GM21360 (cell line): ENCODE data around the gene MAT1A.

Experiments used
- ATAC-seq: cut with Tn5 transposase; IDR thresholded peaks from one replicate; pipeline ENCODE4 v1.9.1; 2021; ENCODE audit warnings: mild to moderate bottlenecking, moderate library complexity; ENCODE audit not compliant: unreplicated experiment

Gene MAT1A

GRCh38 chr10:80283119-80283518 lies 6.3 kb downstream of the MAT1A start:
- ATAC-seq, result no peak

GRCh38 chr10:80281784-80282765 lies 7.4 kb downstream of the MAT1A start:
- ATAC-seq, result no peak

GRCh38 chr10:80281292-80281691 lies 8.2 kb downstream of the MAT1A start:
- no peak for ATAC-seq

GRCh38 chr10:80280071-80280800 lies 9.2 kb downstream of the MAT1A start:
- ATAC-seq, result no peak

- ATAC-seq, result no peak
Observed at GRCh38 chr10:80279146-80279545, 10.3 kb downstream of the MAT1A start.

- no peak for ATAC-seq
Observed at GRCh38 chr10:80278480-80278879, 11.0 kb downstream of the MAT1A start.

- no peak for ATAC-seq
Observed at GRCh38 chr10:80277567-80278250, 11.7 kb downstream of the MAT1A start.

- no peak for ATAC-seq
Observed at GRCh38 chr10:80277016-80277415, 12.4 kb downstream of the MAT1A start.

GRCh38 chr10:80276335-80276734 lies 13.1 kb downstream of the MAT1A start:
- no peak for ATAC-seq

GRCh38 chr10:80275756-80276155 lies 13.7 kb downstream of the MAT1A start:
- no peak for ATAC-seq

- no peak for ATAC-seq
Observed at GRCh38 chr10:80275135-80275498, 14.3 kb downstream of the MAT1A start.

- ATAC-seq, result no peak
Observed at GRCh38 chr10:80274396-80275134, 14.9 kb downstream of the MAT1A start.

GRCh38 chr10:80273523-80274170 lies 15.8 kb downstream of the MAT1A start:
- no peak for ATAC-seq

- ATAC-seq, result no peak
Observed at GRCh38 chr10:80272793-80273522, 16.5 kb downstream of the MAT1A start.

GRCh38 chr10:80271416-80271815 lies 18.0 kb downstream of the MAT1A start:
- ATAC-seq, result no peak

- ATAC-seq, result no peak
Observed at GRCh38 chr10:80270887-80271286, 18.6 kb downstream of the MAT1A start.

GRCh38 chr10:80268938-80269588 lies 20.4 kb downstream of the MAT1A start:
- ATAC-seq, result no peak

- ATAC-seq, result no peak
Observed at GRCh38 chr10:80268266-80268665, 21.2 kb downstream of the MAT1A start.

- no peak for ATAC-seq
Observed at GRCh38 chr10:80266513-80266863, 23.0 kb downstream of the MAT1A start.
